ENCODE data around the gene TBX4.

The TBX4 gene

DNA sequence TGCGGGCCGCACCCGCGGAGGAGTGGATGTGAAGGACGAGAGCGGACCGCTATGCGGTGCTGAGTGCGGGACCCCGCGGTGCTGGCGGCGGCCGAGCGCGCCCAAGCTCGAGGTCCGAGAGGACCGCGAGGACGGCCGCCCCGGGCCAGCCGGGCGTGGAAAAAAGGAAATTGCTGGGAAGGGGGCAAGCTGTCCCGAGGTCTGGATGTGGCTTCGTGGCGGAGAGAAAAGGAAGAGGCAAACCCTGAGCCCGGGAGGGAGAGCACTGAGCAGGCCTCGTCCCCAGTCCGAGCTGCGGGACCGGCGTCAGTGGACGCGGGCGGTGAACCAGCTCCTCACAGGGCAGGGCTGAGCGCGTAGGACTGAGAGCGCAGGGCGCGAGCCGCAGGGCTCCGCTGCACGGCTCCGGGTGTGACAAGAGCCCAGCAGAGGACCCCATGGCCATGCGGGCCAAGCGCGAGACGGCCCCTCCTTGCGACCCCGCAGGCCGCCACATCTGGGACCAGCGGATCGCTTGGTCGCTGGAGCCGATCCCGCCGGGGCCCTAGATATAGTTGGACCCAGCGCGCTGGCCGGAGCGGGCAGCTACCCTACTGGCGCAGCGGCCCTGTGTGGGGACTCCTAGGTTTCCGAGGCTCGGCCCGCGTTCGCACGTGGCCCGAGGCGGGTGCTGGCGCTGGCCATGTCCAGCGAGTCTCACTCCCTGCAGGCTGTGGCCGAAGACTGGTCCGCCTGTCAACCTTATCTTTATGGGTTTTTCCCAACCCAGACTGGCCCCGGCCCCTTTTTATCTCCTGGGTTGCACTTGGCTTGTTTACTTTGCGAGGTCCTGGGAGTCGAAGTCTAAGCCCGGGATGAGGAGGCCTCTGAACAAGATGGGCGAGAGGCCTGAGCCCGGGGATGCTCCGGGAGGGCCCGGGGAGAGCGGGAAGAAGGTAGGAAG, 2.4 kb downstream of the TBX4 start:
- no peak for DNase-seq (ENCODE audit: low read depth, low spot score)

DNA sequence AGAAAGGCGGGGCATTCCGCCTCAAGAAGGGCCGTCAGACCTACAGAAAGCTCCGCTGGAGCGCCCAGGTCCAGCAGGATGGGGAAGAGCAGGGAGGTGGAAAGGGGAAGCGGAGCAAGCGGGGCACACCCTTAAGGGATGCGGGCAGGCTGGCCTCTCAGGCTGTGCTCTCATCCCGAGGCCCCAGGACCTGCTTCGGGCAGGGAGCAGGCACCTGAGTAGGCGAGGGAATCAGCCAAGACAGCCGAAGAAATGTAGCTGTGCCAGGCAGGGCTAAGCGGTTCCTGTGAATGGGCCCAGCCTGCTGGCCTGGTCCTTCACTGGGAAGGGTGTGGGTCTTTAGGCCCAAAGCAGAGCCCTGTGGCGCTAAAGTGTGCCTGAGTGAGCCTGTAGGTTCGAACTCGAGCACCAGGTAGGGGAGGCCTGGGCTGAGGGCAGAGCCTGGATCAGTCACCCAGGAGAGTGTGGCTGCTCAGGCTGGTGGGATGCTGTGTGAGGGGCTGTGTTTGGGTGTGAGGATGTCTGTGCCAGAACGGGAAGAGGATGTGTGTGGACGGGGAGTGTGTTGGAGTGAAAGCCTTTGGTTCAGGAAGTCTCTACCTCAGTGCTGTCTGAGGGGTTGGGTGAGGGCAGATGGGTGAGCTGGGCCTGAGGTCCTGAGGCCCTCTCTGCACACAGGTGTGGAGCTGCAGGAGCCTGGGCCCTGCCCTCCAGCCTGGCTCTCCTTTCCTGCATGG, 3.3 kb downstream of the TBX4 start:
- DNase-seq (ENCODE audit: low read depth, low spot score) = no peak

GRCh38 chr17:61456061-61456681, 3.9 kb downstream of the TBX4 start:
- DNase-seq (ENCODE audit: low read depth, low spot score) = no peak

- DNase-seq (ENCODE audit: low read depth, low spot score) = no peak
Observed at GRCh38 chr17:61456688-61457225, 4.5 kb downstream of the TBX4 start.

DNA sequence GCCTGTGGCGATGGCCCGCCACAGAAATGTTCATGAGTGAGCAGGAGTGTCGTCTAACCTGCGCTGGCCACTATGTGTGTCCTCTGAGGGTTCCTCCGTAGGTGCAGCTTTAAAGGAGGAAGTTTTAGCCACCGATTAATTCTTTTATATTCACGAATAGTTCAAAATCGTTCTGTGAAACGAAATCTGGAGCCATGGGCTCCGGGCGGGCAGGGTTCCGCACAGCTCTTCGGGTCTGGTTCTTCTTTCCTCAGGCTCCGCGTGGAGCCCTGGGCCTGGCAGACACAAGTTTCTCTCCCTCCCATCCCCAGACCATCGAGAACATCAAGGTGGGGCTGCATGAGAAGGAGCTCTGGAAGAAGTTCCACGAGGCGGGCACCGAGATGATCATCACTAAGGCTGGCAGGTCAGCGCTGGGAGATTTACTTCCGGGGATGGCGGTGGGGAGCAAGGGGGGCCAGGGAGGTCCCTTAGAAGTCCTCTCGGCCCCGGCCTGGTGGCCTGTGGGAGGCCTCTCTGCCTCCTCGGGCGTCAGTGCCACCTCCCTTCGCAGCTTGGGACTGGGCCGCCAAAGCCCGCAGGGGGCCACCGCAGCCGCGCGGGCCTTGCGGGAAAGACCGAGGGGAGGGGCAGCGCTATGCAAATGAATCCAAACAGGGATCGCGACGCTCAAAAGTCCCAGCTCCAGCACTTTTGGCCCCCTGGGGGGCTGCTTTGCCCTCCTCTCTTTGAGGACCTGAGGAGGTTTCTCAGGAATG, 5.2 kb downstream of the TBX4 start:
- no peak for DNase-seq (ENCODE audit: low read depth, low spot score)

GRCh38 chr17:61458000-61458399, 5.8 kb downstream of the TBX4 start:
- no peak for DNase-seq (ENCODE audit: low read depth, low spot score)

- no peak for DNase-seq (ENCODE audit: low read depth, low spot score)
Observed at GRCh38 chr17:61458421-61459141, 6.4 kb downstream of the TBX4 start.

- no peak for DNase-seq (ENCODE audit: low read depth, low spot score)
Observed at GRCh38 chr17:61459142-61459809, 7.1 kb downstream of the TBX4 start.

- DNase-seq (ENCODE audit: low read depth, low spot score) = no peak
Observed at GRCh38 chr17:61459939-61460718, 7.9 kb downstream of the TBX4 start.

GRCh38 chr17:61460796-61461585, 8.8 kb downstream of the TBX4 start:
- DNase-seq (ENCODE audit: low read depth, low spot score) = no peak

DNA sequence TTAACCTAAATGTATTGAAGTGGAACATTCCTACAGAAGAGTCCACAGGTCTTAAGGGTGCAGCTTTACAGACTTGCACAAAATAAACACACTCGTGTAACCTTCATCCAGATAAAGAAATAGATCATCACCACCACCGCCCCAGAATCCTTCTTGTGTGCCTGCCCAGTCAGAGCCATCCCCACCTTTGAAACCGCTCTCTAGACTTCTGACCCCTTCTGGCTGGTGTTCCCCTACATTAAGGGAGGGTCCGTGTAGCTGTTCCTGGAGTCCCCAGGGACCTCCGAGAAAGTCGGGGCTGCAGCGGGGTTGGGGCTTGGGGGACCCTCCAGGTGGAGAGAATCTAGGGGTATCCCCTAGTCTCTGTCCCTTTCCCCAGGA, 9.4 kb downstream of the TBX4 start:
- no peak for DNase-seq (ENCODE audit: low read depth, low spot score)

GRCh38 chr17:61461967-61462718, 9.9 kb downstream of the TBX4 start:
- no peak for DNase-seq (ENCODE audit: low read depth, low spot score)

GRCh38 chr17:61462719-61463315, 10.6 kb downstream of the TBX4 start:
- no peak for DNase-seq (ENCODE audit: low read depth, low spot score)

- no peak for DNase-seq (ENCODE audit: low read depth, low spot score)
Observed at GRCh38 chr17:61463316-61464129, 11.3 kb downstream of the TBX4 start.

DNA sequence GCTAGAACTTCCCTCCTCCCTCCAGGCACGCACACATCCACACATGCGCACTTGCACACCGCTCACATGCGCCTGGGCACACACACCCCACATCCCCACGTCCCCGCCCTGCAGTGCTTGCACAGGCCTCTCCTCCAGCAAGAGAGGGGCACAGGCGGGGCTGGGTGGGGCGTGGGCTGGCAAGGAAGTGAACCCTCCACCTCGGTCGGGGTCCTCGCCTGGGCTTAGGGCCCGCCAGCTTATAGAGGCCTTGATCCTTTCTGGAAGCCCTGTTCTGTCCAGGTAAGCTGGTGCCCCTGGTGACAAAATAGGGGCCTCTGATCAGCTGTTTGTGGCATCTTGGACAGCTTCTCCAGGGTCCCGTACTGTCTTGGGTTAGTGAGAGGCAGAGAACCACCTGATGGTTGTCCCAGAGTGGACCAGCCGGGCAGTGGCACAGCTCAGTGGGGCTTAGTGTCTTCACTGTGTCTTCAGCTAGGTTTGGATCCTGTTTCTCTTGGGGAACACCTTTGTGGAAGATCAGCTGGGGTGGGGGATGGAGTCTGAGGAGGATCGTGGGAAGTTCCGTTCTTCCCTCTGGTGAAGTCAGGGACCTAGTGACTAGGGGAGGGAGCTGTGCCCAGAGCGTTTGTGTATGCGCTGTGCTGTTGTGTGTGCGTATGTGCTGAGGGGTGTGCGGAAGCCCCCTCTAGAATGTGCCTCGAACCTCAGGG, 12.1 kb downstream of the TBX4 start:
- DNase-seq (ENCODE audit: low read depth, low spot score) = no peak

DNA sequence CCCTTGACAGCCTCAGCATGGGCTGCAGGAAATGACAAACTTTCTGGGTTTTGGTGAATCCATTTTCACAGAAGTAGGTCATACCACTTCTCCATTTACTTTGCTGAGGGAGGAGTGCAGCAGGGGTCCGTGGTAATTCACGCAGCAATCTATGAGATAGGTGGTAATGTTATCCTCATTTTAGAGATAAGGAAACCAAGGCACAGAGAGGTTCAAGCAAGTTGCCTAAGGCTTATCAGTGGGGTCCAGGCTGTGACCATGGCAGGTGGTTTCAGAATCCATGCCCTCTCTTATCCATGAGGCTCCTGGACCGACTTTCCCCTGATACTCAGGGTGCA, 12.6 kb downstream of the TBX4 start:
- no peak for DNase-seq (ENCODE audit: low read depth, low spot score)
